ENCODE data around the gene AGGF1.

Gene AGGF1

DNA sequence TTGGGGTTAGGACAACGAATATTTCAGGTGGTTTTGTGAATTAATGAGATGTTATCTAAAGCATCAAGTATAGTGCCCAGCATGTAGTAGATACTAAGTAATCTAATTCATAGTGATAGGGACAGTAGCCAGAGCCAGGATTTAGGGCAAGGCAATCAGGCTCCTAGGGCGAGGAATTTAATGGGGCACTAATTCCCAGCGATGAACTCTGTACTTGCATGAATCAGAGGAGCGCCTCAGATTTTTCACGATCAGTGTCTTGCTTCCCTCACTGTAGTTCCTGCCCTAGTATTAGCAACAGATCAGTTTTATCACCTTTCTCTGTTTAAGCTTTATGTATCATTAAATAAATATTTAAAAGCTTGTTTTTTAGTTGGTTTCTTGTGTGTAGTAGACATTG, 3.1 kb downstream of the AGGF1 start:
- DNase-seq (ENCODE audit: low read depth): no peak
- TF ChIP-seq, protein P1, sequence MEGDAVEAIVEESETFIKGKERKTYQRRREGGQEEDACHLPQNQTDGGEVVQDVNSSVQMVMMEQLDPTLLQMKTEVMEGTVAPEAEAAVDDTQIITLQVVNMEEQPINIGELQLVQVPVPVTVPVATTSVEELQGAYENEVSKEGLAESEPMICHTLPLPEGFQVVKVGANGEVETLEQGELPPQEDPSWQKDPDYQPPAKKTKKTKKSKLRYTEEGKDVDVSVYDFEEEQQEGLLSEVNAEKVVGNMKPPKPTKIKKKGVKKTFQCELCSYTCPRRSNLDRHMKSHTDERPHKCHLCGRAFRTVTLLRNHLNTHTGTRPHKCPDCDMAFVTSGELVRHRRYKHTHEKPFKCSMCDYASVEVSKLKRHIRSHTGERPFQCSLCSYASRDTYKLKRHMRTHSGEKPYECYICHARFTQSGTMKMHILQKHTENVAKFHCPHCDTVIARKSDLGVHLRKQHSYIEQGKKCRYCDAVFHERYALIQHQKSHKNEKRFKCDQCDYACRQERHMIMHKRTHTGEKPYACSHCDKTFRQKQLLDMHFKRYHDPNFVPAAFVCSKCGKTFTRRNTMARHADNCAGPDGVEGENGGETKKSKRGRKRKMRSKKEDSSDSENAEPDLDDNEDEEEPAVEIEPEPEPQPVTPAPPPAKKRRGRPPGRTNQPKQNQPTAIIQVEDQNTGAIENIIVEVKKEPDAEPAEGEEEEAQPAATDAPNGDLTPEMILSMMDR (IDR thresholded peaks at IDR 0.05; ENCODE audit: control insufficient read depth, extremely low read depth, insufficient read depth): no peak
- H3K4me3 ChIP-seq (ENCODE audit: low read depth, low read length): no peak overlapping the region

DNA sequence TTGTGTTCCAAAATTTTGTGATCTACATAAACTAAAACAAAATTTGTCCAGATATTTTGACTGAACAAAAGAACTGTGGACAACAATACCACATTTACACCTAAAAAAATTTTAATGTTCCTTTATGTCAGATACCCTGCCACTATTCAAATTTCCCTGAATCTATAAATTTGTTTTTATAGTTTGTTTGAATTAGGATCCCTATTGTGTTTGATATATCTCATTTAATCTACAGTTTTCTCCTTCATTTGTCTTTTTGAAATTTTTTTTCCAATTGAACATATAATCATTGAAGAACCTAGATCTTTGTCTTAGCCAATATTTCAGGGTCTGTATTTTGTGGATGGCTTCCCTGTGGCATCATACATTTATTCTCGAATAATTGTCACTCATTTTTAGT, 5.7 kb downstream of the AGGF1 start:
- DNase-seq (ENCODE audit: low read depth): no peak
- TF ChIP-seq, protein P1 (IDR thresholded peaks at IDR 0.05; ENCODE audit: control insufficient read depth, extremely low read depth, insufficient read depth): no peak
- no peak overlapping the region for H3K4me3 ChIP-seq (ENCODE audit: low read depth, low read length)

DNA sequence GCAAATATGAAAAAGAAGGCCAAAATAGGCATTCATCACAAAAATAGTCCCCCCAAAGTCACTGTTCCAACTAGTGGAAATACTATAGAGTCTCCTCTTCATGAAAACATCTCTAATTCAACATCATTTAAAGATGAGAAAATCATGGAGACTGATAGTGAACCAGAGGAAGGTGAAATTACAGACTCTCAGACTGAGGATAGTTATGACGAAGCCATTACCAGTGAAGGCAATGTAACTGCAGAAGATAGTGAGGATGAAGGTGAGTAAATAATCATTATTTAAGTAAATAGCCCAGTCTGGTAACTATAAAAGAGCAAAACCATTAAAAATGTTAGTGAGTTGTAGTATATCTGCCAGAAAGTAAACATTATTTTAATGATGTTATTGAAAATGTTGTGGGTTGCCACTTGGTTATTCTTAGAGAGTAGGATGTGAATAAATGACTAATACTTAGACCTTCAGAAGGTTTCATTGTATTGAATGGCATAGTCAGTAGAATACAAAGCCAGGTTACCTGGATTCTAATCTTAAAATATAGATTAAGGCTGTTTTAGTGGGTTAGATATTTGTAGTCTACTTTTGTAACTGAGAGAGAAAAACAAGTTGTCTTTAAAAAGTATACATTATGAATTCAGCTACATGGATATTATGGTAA, 16.3 kb downstream of the AGGF1 start:
- TF ChIP-seq, protein P1 (IDR thresholded peaks at IDR 0.05; ENCODE audit: control insufficient read depth, extremely low read depth, insufficient read depth): no peak
- H3K4me3 ChIP-seq (ENCODE audit: low read depth, low read length): no peak overlapping the region
- DNase-seq (ENCODE audit: low read depth): no peak

DNA sequence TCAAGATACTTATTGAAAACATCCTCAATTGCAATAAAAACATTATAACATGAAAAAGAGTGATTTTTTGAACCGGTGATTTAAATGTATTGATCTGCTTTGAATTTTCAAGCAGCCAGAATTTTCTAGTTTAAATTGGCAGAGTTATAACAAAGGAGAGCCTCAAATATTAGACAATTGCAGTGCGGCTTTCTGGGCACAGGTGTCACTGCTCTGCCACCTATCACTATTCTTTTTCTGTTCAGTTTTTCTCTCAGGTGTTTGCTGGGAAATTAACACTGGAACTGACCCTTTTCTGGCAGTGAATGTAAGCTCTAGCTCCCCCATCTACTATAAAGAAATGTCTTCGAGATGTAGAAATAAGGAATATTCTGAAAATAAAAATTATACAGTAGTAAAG, 33.8 kb downstream of the AGGF1 start:
- H3K4me3 ChIP-seq (ENCODE audit: low read depth, low read length): no peak overlapping the region
- no peak for DNase-seq (ENCODE audit: low read depth)
- TF ChIP-seq, protein P1 (IDR thresholded peaks at IDR 0.05; ENCODE audit: control insufficient read depth, extremely low read depth, insufficient read depth): peak; percentile 52

DNA sequence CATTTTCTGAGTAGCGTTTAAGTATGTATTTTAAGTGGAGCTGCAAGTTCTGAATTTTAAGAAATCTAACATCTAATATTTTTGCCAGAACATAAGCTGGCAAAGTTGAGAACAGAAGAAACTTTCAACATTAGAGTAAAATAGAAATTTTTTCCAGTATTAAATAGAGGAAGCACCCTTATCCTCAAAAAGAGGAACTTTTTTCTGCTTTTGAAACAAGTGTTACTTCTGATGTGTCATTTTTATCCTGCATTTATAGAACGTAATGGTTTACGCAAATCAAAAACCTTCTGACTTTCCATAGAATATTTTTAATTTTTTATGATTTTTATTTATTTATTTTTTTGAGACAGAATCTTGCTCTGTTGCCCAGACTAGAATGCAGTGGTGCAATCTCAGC, 35.1 kb downstream of the AGGF1 start:
- H3K4me3 ChIP-seq (ENCODE audit: low read depth, low read length): no peak overlapping the region
- TF ChIP-seq, protein P1 (IDR thresholded peaks at IDR 0.05; ENCODE audit: control insufficient read depth, extremely low read depth, insufficient read depth): no peak
- DNase-seq (ENCODE audit: low read depth): no peak

DNA sequence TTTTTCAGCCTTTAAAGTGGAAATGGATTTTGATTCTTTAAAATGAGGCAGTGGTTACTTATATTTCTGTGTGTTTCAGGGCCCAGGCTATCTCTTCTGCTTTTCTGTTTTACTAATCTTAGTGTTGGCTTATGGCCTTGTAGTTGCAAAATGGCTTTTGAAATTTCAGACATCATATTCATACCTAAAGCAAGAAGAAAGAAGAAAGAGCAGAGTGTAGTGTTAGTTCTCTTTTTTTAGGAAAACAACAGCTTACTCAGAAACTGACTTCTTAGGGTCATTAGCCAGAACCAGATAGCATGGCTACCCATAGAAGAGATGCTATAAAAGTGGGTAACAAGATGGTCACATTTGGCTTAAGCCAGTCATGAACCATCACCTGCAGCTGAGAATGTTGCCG, 36.0 kb downstream of the AGGF1 start:
- no peak overlapping the region for H3K4me3 ChIP-seq (ENCODE audit: low read depth, low read length)
- TF ChIP-seq, protein P1 (IDR thresholded peaks at IDR 0.05; ENCODE audit: control insufficient read depth, extremely low read depth, insufficient read depth): no peak
- no peak for DNase-seq (ENCODE audit: low read depth)

DNA sequence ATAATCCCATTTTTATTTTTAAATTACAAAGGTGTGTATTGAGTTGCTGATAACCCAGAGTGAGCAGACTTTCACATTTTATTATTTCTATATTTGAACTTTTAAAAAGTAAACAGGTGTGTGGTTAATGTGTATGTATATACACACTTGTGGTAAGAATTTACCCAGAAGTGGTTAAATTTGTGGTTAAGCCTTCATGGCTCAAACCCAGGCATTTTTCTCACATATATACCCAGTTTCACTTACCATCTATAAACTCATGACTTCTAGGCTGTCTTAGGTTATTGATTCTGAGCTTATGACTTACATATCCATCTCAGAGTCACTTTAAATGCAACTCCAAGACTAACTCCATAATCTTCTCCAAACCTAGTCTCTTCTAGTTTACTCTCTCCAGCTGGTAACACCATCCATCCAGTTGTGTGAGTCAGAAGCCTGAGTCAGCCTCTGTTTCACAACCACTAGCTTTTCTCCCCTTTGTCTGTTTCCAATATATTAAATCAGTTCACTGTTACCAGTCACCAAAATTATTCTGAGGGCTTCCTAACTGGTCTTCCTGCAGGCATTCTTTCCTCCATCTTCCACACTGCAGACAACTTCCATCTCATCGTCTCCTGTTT, 36.7 kb downstream of the AGGF1 start:
- TF ChIP-seq, protein P1 (IDR thresholded peaks at IDR 0.05; ENCODE audit: control insufficient read depth, extremely low read depth, insufficient read depth): no peak
- DNase-seq (ENCODE audit: low read depth): no peak
- no peak overlapping the region for H3K4me3 ChIP-seq (ENCODE audit: low read depth, low read length)

Measured in LNCaP clone FGC (cell line).